ENCODE measurements around the gene ZMAT3.
A peak's percentile ranks its signal among the peaks of the same experiment; 100 is the strongest.

ZMAT3 gene

DNA sequence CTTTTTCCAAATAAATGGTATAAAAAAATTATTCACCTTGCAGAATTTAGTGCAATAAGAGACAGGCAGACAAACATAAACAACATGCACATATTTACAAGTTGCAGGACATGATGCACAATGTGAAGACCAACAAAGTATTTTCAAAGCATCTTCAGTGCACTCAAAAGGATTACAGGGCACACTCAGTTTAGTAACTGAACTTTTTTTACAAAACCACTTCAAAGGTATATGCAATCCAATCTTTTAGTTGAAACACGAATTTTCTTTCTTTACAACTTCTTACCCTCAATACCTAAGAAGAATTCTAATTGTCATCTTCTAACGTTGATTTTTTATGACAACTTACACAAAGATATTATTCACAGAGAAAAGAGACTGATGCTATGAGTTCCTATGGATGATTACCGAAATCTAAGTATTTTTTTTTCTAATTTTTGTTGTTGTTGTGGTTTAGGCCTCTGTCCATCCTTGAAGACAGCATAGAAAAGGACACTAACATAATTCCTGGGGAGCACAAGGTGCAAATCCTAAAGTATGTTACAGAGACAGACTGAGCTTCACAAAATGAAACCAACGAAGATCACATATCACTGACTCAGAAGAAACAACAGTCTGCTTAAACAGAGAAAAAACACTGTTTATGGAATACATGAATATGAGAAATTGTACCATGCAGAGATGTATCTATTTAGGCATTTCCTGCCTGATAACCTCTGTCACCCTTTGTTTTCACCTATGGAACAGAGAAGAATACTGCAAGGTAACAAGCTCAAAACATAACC lies 50.3 kb downstream of the ZMAT3 start:
- no peak for DNase-seq

DNA sequence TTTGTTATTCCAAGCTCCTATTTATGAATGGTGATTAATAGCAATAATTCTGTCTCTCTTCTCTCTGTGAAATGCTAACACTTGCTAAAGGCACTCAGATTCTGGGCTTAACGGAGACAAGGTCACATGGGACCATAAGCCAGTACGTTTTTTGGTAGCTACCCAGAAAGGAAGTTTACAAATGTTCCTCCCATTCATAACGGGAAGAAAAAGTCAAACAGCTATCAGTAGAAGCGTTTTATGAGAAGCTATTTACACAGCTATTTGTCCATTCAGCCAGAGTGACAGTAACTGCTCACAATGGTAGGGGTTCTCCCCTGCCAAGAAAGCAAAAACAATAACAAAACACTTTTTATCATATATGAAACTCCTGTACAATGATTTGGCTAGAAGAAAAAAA lies 51.5 kb downstream of the ZMAT3 start:
- DNase-seq = peak; percentile 14

DNA sequence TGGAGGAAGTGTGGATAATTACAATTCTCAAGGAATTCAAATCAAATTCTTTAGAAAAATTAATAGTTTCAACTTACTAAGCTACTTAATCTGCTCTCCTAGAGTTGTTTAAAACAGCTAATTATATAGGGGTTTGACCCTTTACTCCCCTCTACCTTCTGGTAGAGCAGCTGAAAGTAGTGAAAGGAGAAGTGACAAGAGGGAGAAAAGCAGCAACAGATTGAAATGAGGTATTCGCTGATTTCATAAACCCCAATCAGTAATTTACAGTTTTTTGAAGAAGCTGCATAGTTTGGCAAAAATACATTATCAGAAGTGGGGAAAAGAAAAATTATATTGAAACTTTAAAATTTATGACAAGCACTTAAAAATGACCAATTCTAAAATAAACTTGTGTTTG lies 52.8 kb downstream of the ZMAT3 start:
- DNase-seq = no peak

DNA sequence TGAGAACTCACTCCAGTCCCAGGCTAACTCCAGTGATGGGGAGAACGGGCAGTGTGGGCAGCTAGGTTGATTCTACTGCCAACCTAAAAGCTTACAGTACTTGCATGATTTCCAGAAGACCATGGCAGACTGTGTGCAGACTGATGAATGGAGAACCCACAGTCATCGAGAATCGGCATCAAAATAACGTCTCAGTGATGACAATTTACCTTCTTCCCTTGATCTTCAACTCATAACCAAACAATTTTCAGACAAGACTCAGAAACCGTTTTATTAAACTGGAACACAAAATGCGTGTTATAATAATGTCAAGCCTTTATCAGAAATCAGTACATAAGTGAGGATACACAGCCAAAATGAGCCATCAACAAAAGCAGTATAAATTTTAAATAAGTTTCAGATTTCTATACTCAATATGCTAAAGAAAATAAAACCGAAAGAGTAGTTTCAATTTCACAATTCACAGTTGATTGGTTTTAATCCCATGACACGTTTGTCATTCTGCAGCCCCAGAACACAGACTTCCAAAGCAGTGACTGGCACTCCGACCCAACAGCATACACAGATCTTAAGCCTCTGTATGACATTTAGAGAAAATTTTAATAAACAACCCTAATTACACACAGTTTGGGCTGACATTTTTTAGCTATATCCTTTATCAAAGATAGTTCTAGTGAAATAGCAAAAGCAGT lies 54.5 kb downstream of the ZMAT3 start:
- no peak for DNase-seq

DNA sequence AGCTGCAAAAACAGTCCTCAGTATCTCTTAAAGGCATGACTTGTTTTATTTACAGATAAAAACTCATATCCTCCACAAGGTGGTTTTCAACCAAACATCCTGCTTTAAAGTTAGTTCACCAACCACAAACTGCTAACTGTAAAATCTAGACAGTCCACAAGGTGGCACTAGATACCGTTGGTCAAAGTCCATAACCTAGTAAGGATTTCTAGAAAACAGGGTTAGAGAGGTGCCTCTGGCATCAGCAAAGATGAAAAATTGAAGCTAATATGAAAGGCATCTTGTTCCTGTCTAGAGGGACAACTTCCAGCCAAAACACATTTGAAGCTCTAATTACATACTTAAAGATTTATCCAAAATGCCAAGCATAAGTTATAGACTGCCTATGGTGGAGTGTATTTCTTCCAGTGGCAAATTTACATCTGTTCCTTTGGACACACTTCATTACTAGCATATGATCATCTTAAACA lies 56.0 kb downstream of the ZMAT3 start:
- DNase-seq = peak; percentile 94

DNA sequence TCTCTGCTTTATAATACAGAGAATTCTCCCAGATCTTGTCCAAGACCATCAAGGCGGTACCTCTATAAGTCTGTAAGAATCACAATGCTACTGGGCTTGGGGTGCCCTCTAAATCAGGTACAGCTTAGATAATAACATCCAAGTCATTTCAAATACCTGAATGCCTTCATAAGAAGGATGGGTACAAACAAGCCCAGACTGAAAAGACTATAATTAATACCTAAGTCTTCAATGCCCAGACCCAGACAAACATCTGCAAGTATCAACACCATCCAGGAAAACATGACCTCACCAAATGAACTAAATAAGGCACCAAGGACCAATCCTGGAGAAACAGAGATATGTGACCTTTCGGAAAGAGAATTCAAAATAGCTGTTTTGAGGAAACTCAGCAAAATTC lies 65.9 kb downstream of the ZMAT3 start:
- no peak for DNase-seq

DNA sequence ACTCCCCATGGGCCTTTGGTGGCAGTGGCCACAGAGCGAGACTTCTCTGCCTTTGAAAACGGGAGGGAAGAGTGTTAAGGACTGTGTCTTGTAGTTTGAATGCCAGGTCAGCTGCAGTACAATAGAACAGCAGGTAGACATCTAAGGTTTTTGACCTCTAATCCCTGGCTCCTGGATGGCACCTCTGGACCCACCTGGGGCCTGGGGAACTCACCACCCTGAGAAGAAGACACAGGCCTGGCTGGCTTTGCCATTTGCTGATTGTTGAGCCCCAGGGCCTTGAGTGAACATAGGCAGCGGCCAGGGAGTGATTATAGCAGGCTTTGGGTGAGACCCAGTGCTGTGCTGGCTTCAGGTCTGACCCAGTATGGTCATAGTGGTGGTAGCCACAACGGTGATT lies 66.4 kb downstream of the ZMAT3 start:
- DNase-seq = no peak

DNA sequence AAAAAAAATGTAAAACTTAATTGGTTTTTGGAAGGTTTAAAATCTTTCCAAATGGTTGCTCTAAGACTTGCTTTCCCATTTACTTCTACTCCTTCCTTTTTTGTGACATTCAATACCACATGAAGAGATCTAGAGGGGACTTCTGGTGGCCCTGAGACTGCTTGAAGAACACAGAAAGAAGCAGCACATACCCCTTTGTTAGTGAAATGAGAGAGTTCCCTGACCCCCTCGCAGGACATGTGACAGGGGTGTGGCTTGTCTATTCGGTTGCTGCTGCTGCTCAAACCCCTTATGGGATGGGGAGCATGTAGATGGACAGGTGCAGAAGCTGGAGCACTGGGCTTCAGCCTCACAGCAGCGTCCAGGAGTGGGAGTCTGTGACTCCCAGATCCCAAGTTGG lies 71.0 kb downstream of the ZMAT3 start:
- no peak for DNase-seq

DNA sequence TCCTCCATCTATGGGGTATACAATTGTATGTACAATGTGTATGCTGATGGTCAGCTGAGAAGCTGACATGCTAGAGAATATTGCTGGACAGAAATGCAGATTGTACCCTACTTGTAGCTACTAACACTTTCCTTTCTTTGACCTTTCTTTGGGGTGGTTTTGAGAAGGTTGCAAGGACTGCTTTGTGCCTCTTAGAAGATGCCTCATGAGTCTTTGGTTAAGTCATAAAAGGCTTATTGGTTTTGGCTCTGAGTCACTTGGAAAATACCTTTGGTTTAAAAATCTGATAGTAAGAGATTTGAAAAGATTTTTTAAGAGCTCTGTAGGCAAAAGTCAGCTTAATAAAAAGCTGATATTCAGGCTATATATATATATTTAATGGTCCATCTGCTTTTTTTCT lies 71.5 kb downstream of the ZMAT3 start:
- DNase-seq = no peak

DNA sequence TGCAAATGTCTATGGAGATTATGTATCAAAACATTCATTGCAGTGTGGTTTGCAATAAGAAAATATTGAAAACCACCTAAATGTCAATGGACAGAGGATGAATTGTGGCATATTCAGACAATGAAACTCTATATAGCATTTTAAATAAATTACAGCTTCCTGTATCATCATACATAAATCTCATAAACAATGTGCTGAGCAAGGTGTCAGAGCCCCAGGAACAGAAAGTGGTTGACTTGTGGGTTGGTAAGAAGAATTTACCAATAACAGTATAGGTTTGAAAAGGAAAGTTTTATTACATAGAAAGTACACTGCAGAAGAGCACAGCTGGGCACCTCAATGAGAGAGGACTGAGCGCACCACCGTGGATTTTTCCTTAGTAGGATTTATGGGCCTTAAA lies 75.2 kb downstream of the ZMAT3 start:
- DNase-seq = no peak

DNA sequence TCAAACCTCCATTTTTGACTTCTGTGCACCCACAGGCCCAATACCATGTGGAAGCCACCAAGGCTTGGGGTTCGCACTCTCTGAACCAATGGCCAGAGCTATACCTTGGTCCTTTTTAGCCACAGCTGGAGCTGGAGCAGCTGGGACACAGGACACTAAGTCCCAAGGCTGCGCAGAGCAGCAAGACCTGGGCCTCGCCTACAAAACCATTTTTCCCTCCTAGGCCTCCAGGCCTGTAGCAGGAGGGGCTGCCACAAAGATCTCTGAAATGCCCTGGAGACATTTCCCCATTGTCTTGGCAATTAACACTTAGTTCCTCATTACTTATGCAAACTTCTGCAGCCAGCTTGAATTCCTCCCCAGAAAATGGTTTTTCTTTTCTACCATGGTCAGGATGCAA lies 81.3 kb downstream of the ZMAT3 start:
- DNase-seq = no peak

DNA sequence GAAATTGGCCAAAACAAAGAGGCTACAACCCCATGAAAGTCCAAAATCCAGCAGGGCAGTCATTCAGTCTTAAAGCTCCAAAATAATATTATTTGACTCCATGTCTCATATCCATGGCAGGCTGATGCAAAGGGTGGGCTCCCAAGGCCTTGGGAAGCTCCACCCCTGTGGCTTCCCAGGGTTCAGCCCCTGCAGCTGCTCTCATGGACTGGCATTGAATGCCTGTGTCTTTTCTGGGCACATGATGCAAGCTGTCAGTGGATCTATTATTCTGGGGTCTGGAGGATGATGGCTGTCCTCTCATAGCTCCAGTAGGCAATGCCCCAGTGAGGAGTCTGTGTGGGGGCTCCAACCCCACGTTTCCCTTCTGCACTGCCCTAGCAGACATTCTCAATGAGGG lies 81.8 kb downstream of the ZMAT3 start:
- no peak for DNase-seq

DNA sequence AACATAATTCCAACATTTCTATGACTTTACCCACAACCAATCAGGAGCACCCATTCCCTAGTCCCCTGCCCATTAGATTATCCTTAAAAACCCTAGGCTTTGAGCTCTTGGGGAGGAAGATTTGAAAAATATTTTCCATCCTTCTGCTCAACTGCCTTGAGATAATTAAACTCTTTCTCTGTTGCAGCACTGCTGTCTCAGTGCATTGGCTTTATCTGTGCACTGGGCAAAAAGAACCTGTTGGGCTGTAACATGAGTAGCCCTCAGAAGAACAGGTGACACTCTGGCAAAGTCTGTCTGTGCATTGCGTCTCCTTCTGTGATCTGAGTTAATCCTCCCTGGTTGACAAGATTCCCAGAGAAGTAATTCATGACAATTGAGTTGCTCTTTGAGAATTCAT lies 83.9 kb downstream of the ZMAT3 start:
- DNase-seq = no peak

DNA sequence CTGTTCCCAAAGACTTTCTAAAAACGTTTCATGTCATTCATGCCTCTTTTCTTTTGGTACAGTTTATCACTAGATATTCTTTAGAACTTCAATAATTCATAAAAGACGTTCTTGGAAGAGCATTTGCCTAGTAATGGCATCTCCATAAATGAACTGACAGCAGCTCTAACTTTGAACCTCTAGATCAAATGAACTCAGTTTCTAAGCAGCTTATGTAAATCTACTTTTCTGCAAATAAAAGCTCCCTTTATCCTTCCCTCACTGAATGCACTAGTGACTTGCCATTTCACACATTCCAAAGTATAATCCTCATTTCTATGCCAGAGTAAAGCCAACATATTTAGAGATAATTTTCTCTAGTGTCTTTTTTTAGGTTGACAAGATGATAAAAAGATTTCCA lies 85.2 kb downstream of the ZMAT3 start:
- no peak for DNase-seq

DNA sequence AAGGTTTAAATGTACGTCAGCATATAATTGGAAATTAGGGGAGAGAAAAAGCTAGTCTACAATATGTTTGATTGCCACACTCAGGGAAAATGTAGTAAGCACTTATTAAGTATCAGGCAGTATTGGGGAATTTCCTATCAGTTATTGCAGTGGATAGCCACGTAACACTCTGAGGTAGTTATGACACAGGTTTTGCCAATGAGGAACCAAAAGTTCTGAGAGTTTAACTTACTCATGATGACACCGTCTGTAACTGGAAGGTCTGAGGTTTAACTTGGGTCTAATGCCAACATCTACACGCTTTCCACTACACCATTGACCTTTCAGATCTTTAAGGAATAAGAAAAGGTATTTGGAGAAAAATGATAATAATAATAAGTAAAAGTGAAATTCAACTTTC lies 89.5 kb downstream of the ZMAT3 start:
- DNase-seq = no peak

DNA sequence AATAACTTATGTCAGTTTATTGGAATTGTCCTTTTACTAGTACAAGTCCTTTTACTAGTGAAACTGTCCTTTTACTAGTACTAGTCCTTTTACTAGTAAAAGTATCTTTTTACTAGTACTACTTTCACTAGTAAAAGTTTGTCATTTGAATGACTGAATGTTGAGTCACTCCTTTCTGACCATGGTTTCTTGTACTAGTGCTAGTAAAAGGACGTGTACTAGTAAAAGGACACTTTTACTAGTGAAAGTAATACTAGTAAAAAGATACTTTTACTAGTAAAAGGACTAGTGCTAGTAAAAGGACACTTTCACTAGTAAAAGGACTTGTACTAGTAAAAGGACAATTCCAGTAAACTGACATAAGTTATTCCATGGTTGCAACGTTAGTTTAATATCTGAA lies 96.3 kb downstream of the ZMAT3 start:
- no peak for DNase-seq

DNA sequence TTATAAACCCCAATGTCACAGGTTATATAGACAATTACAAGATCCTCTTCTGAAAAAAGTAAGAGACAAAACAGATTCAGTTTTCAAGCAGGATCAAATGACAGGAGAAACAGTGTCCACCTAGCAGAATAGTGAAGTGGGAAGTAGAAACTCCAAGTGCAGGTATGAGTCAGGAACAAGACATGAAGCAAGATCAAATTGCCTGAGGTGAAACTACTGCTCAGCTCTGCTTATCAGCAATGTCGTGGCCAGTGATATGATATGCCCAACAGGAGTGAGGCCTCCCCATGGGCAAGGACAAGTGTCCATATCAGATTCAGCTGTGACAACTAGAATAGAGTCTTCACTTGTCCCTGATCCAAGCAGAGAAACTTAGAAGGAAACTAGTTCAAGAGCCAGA lies 100.0 kb downstream of the ZMAT3 start:
- no peak for DNase-seq

DNA sequence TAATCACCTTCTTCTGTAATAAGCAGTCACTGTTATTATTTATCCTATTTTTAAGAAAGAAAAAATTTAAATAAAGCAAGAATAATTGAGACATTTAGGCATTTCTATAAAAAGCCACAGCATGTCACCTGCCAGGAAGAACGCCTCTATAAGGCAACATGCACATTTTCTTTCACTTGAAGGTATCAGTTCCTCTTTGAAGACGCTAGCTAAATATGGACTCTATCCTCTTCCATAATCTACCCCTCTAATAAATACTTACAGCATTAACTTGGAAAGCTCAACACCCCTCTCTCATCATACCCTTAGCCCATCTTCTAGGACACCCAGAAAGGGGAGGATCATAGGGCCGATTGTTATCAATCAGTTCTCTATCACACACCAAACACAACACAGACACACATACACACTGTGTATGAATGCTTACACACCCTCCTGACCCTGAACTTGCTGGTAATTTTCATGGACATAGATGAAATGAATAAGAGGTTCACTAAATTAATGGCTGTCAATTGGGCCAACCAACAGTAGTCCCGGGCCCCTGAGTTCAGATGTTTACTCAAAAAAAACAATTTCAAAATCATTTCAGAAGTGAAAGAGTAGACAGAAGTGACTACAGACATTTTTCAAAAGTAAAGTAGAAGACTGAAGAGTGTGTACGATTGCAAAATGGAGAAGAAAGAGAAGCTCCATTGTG lies 102.5 kb downstream of the ZMAT3 start:
- no peak for DNase-seq
